T-helper 22 cell (primary cell): ENCODE results near the gene AKAP13.
"Not testable (repeated sequence)": the region's sequence is repeated elsewhere in the genome, so short reads cannot be mapped to it uniquely, and the experiment has no call there.

Experiments used
- DNase-seq: peaks from one replicate; pipeline ENCODE4 v3.0.0-alpha.2; 2020; ENCODE audit warnings: low read depth

The AKAP13 gene

DNA sequence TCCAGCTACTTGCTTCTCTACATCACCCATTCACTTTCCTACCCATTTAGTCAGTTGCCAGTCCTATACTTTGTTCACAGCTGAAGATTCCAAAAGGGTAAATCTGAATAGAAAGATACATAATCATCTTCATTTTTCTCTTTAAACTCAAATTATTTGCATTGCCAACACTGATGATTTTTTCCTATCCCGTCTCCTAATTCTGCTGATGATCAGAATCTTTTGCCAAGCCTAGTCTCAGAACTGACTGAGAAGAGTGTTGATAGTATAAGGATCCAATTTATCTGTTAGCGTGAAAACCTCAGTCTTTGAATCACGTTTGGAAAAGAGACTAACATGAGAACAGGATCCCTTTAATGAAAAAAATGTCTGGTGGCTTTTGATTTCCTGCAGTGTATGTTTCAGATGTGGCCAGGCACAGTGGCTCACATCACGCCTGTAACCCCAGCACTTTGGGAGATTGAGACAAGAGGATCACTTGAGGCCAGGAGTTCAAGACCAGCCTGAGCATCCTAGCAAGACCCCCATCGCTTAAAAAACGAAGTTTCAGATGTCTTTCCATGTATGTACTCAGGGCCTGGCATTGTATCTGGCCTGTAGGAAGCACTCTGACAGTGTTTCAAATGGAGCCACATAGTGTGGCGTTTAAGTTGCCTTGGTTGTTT, 244.9 kb downstream of the AKAP13 start:
- DNase-seq = peak; percentile 23

DNA sequence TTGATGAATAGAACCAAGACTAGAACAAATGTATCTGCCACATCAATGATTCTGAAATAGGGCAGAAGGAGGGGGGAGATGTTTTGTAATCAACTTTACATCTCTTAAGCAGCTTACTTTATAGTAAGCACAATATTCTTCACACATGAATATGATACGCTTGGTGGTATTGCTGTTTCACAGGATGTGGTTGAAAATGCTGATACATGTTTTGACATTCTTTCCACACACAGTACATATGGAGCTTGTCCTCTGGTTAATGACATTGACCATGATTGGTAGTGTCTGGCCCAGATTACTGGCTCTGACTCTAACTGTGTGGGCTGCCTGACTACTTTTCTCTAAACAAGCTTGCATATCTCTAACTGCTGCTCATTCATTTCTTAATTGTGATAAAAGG, 245.5 kb downstream of the AKAP13 start:
- DNase-seq = no peak

- no peak for DNase-seq
These were observed 247.0 kb downstream of the AKAP13 start for GRCh38 chr15:85627213-85627935.

DNA sequence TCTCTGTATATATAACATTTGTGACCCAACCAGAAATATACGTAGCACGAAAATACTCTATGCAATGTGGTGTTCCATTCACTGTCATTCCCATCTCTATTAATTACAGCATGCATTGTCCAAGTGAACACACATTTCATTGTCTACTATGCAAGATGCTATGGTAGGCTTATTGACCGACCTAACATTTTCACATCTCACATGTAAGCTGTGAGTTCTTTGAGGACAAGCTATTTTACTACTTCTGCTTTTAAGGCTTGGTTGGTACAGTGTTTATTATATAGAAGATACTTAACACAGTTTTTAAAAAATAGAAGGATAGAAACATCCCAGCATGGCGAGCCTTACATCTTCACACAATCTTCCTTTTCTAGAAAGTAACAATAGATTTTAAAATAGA, 249.9 kb downstream of the AKAP13 start:
- no peak for DNase-seq

DNA sequence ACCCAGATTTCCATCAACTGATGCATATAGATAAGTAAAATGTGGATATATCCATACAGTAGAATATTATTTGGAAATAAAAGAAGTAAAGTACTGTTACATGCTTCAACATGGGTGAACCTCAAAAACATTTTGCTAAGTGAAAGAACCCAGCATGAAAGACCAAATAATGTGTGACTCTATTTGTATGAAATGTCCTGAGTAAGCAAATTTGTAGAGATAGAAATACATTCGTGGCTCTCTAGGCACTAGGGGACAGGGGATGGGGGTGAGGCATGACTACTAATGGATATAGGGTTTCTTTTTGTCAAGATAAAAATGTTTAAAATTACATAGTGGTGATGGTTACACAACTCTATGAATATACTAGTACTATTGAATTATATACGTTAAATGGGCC, 250.6 kb downstream of the AKAP13 start:
- no peak for DNase-seq

- DNase-seq = no peak
These were observed 251.6 kb downstream of the AKAP13 start for GRCh38 chr15:85632014-85632413.

DNA sequence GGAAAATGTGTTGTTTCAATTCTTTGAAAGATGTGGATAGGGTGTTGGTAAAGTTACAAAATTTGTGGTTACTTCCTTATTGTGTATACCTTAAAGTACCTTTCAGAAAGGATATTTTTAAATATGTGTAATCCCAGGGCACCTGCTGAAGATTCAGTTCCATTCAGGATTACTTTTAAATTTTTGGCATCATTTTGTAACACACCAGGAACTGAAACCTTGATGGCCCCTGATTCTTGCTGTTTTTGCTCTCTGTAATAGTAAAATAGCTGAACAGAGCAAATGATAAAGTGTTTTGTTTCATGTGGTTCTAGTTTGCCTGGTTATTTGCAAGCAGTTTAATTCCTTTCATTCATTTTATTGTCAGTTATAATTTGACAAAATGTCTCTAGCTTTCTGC, 253.5 kb downstream of the AKAP13 start:
- no peak for DNase-seq

- no peak for DNase-seq
These were observed 255.9 kb downstream of the AKAP13 start for GRCh38 chr15:85636351-85636750.

DNA sequence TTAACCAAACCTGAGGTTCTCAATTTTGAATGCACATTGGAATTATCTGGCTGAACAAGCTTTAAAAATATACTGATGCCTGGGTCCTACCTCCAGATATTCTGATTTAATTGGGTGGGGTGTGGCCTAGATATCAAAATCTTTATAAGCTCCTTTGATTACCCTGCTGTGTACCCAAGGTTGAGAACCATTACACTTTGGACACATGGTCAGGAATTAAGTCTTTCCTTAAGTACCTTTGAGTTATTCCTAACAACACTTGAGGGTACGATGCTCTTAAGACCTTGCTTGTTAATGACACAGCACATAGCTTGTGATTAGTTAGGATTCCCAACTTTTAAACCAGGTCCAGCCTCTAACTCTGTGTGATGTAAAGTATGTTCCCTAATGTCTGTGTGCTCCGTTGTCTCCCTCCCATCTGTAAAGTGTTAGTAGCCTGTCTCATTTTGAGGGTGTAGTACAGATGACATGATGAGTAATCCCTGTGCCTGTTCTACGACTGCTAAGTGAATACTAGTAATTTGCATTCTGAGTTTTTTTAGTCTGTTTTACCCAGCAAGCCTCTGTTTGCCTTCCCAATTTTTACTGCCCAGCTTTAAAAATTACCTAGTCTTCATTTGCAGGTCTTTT, 259.5 kb downstream of the AKAP13 start:
- no peak for DNase-seq

- DNase-seq = no peak
These were observed 261.8 kb downstream of the AKAP13 start for GRCh38 chr15:85642065-85642692.

DNA sequence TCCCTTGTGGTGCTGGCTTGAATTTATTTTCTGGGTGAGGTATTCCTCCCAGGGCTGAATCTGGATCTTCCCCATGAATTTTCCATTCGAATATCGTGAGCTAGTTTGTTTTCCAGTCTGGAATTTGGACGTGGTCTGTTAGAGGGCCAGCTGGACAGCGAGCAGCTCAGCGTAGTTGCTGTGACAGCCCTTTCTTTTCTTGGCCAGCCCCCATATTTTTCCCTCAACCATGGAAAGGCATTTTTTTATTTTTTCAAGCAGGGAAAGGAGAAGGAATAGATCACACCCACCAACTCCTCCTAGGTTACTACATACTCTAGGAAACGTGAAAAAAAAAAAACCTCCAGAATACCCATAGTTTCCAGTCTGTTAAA, 262.3 kb downstream of the AKAP13 start:
- DNase-seq = no peak

- peak; percentile 42 for DNase-seq
These were observed 266.2 kb downstream of the AKAP13 start for GRCh38 chr15:85646538-85647091.

DNA sequence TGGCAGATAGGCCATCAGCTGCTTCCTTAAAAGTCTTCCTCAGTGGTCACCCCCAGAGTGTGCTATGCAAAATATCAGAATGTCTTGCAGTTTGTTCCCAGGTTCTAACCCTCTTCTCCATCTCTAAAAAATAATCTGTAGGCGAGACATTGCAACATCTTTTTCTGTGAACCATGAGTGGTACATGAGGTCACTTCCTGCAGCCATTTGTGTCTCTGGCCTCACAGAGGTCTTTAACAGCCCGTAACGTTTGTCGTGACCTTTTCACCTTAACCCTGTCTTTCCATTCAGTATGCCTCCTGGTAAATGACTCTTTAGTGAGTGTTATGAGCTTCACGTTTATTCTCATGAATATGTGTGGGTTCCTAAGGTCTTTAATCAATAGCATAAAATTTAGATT, 269.0 kb downstream of the AKAP13 start:
- DNase-seq = no peak

DNA sequence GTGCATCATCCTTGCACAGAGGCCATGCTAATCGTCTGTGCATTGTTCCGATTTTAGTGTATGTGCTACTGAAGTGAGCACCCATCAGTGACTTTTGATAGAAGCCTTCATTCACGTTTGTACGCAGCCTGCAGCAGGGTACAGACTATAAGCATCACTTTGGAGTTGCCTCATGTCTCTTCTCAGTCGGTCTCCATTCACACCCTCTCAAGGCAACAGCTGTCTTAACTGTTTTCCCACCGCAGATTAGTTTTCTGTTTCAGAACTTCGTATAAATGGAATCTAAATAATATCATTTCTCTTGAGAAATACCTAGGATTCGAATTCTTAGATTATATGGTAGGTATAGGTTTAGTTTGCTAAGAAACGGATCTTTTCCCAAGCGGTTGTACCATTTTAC, 271.1 kb downstream of the AKAP13 start:
- DNase-seq = no peak

DNA sequence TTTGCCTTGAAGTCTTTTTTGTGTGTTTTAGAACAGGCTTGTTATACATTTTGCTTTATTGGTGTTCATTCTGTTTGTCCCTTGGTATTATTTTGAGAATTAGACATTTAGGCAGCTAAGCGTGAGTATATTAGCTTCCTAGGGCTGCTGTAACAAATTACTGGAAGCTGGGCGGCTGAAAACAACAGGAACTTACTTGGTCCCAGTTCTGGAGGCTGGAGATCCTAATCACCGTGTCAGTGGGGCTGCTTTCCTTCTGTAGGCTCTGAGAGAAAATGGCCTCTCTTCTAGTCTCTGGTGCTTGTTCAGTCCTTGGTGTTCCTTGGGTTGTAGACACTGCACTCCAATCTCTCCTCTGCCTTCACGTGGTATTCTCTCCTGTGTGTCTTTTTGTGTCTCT, 272.1 kb downstream of the AKAP13 start:
- DNase-seq = no peak

- DNase-seq = no peak
These were observed 276.7 kb downstream of the AKAP13 start for GRCh38 chr15:85657132-85657531.

DNA sequence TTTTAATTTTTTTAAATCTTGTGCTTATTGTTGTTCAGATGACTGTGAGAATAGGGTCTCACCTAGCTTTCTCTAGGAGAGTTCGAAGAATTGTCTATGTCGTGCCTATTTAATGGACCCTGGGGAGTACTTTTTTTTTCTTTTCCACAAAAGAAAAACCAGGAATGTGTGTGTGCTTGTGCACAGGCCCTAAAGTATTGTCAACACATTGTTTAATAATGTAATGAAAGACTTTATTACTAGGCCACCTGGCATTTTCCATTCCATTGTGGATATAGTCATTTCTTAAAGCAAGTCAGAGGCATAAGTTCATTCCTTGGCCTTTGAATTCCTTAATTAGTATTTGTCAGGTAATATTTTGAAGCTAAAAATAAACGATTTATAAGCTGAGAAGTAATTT, 278.4 kb downstream of the AKAP13 start:
- DNase-seq = no peak

GRCh38 chr15:85661859-85662258, 281.5 kb downstream of the AKAP13 start:
- no peak for DNase-seq

GRCh38 chr15:85665677-85666076, 285.3 kb downstream of the AKAP13 start:
- not testable (repeated sequence) for DNase-seq

DNA sequence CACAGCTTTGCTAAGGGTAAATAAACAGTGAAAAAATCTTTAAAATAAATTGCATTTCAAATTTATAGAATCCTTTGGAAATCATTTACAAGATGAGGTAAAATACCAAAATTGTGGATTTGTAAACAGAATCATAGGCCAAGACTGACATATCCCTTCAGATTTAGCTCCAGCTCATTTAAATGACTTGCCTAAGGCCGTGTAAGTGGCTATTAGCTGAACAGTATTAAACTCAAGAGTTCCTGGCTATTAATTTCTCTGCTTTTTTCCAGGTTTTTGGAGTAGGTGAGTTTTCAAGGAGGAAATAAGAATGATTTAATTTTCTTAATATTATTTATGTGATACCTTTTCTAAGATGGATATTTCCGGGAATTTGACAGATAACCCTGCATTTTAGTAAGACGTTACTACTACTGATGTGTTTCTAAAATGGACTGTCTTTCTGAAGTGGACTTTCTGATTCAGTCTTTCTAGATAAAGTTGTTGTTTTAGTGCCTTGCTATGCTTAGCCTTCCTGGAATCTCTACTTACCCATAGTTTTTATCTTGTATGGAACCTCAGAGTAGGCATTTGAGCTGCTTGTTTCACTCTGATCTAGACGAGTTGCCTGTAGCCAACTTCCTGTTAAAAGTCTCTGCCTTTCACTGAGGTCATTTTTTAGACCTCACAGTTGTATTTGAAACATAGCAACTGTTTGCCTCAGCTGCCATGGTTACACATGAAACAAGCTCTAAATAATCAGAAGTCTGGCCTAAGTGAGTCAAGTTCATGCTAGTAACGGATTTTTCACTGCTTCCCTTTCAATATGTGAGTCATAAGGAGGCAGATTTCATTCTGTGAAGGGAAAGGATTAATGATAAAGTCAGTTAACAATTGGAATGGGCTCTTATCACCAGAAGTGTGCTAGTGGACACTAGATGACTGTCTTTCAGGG, 287.4 kb downstream of the AKAP13 start:
- DNase-seq = peak; percentile 65

GRCh38 chr15:85671156-85671555, 290.8 kb downstream of the AKAP13 start:
- no peak for DNase-seq
